Neuronal stem cell (in vitro differentiated cells): Measurements from ENCODE around the gene SHMT1.
"Not testable (repeated sequence)": the region's sequence is repeated elsewhere in the genome, so short reads cannot be mapped to it uniquely, and the experiment has no call there.

Source experiments
- DNase-seq: peaks from one replicate; pipeline ENCODE4 v3.0.0-alpha.2; 2013; ENCODE audit warnings: low spot score
- H2AFZ ChIP-seq: one replicate; pipeline ENCODE4 v1.6.1; 2013; ENCODE audit warnings: mild to moderate bottlenecking, low read length, inconsistent platforms
- H2AK5ac ChIP-seq: 2 replicates; pipeline ENCODE4 v1.6.1; 2013; ENCODE audit warnings: low read depth, mild to moderate bottlenecking, inconsistent platforms, low read length, moderate library complexity, mixed read lengths
- H2BK120ac ChIP-seq: 2 replicates; pipeline ENCODE4 v1.6.1; 2013; ENCODE audit warnings: low read depth, mild to moderate bottlenecking, inconsistent platforms, low read length, moderate library complexity, mixed read lengths
- H2BK12ac ChIP-seq: one replicate; pipeline ENCODE4 v1.6.1; 2013; ENCODE audit warnings: low read length, inconsistent platforms
- H2BK15ac ChIP-seq: 2 replicates; pipeline ENCODE4 v1.6.1; 2013; ENCODE audit warnings: mild to moderate bottlenecking, low read length, inconsistent platforms, mixed read lengths
- H2BK5ac ChIP-seq: one replicate; pipeline ENCODE4 v1.6.1; 2013; ENCODE audit warnings: inconsistent platforms, mild to moderate bottlenecking, low read length, moderate library complexity
- H3K14ac ChIP-seq: one replicate; pipeline ENCODE4 v1.6.1; 2013; ENCODE audit warnings: low read length, inconsistent platforms
- H3K18ac ChIP-seq: 2 replicates; pipeline ENCODE4 v1.6.1; 2013; ENCODE audit warnings: low read length, inconsistent platforms
- H3K23ac ChIP-seq: 2 replicates; pipeline ENCODE4 v1.6.1; 2013; ENCODE audit warnings: low read depth, mild to moderate bottlenecking, mixed read lengths, low read length, inconsistent platforms; ENCODE audit not compliant: poor library complexity
- H3K27ac ChIP-seq: replicated peaks from 3 replicates; pipeline ENCODE4 v1.5.1; 2013; ENCODE audit warnings: low read length, inconsistent platforms
- H3K27me3 ChIP-seq, 3 experiments: 2 replicates each; pipeline ENCODE4 v1.6.1; 2013; ENCODE audit warnings: low read length in 3 of 3, mild to moderate bottlenecking in 2 of 3, inconsistent platforms in 1 of 3, low read depth in 1 of 3, mixed read lengths in 1 of 3, moderate library complexity in 1 of 3; ENCODE audit not compliant: control insufficient read depth in 3 of 3, insufficient read depth in 3 of 3
- H3K36me3 ChIP-seq, 2 donors: replicated peaks in 1 of 2; 2 replicates each; pipeline ENCODE4 v1.6.1; 2013; ENCODE audit warnings: low read length in 2 of 2; ENCODE audit not compliant: control insufficient read depth in 2 of 2, insufficient read depth in 2 of 2
- H3K4ac ChIP-seq: 2 replicates; pipeline ENCODE4 v1.6.1; 2013; ENCODE audit warnings: inconsistent platforms, mild to moderate bottlenecking, low read length, moderate library complexity
- H3K4me1 ChIP-seq, 2 donors: 1 replicate in 1 of 2; 2 replicates in 1 of 2; pipeline ENCODE4 v1.6.1; 2013; ENCODE audit warnings: low read length in 2 of 2, low read depth in 1 of 2; ENCODE audit not compliant: control insufficient read depth in 2 of 2, insufficient read depth in 1 of 2
- H3K4me2 ChIP-seq: one replicate; pipeline ENCODE4 v1.6.1; 2013; ENCODE audit warnings: mild to moderate bottlenecking, low read length, inconsistent platforms; ENCODE audit not compliant: insufficient read depth, poor library complexity, severe bottlenecking
- H3K4me3 ChIP-seq, 2 donors: 2 replicates each; pipeline ENCODE4 v1.5.1; 2013; ENCODE audit warnings: low read length in 2 of 2, mild to moderate bottlenecking in 2 of 2, inconsistent platforms in 1 of 2, moderate library complexity in 1 of 2
- H3K79me1 ChIP-seq: one replicate; pipeline ENCODE4 v1.6.1; 2013; ENCODE audit warnings: low read depth, mild to moderate bottlenecking, inconsistent platforms, low read length, moderate library complexity
- H3K9ac ChIP-seq: one replicate; pipeline ENCODE4 v1.6.1; 2013; ENCODE audit warnings: mild to moderate bottlenecking, low read depth, low read length, inconsistent platforms; ENCODE audit not compliant: poor library complexity
- H3K9me3 ChIP-seq, 2 donors: replicated peaks in 1 of 2; 2 replicates each; pipeline versions ENCODE3 to v1.6.1; 2013; ENCODE audit warnings: low read length in 2 of 2, mild to moderate bottlenecking in 2 of 2, inconsistent platforms in 1 of 2, low read depth in 1 of 2, mixed read lengths in 1 of 2, moderate library complexity in 1 of 2; ENCODE audit not compliant: control insufficient read depth in 2 of 2, insufficient read depth in 1 of 2
- H4K8ac ChIP-seq: one replicate; pipeline ENCODE4 v1.6.1; 2013; ENCODE audit warnings: low read depth, mild to moderate bottlenecking, inconsistent platforms, low read length, moderate library complexity
- H4K91ac ChIP-seq: one replicate; pipeline ENCODE4 v1.6.1; 2013; ENCODE audit warnings: low read length, low read depth, mild to moderate bottlenecking, inconsistent platforms; ENCODE audit not compliant: poor library complexity
- WGBS, 2 donors: extraction: QIAGEN DNeasy Blood & Tissue Kit; methylation state at CpG; one replicate each; pipeline ENCODE4 v1.1.7; 2013; ENCODE audit warnings: missing lambda C conversion rate in 2 of 2, mixed read lengths in 1 of 2; ENCODE audit not compliant: insufficient read length in 2 of 2, insufficient replicate concordance in 1 of 2; ENCODE audit errors: extremely low coverage in 2 of 2; 5-methylcytosine and 5-hydroxymethylcytosine counted together

The SHMT1 gene

DNA sequence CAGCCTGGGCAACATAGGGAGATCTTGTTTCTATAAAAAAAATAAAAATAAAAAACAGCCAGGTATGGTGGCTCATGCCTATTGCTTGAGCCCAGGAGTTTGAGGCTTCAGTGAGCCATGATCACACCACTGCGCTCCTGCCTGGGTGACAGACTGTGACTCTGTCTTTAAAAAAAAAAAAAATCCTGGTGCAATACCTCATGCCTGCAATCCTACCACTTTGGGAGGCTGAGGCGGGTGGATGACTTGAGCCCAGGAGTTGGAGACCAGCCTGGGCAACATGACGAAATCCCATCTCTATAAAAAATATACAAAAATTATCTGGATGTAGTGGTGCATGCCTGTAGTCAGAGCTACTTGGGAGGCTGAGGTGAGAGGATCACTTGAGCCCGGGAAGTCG lies 15.3 kb upstream of the SHMT1 start:
- H3K14ac ChIP-seq, H2BK15ac ChIP-seq, H2AK5ac ChIP-seq, H4K8ac ChIP-seq, H3K36me3 ChIP-seq, H3K4me3 ChIP-seq, DNase-seq, H2BK120ac ChIP-seq, H2BK12ac ChIP-seq, H3K9ac ChIP-seq, H3K79me1 ChIP-seq, H3K4me1 ChIP-seq, H2AFZ ChIP-seq, H3K23ac ChIP-seq, H3K27ac ChIP-seq, H4K91ac ChIP-seq, H3K18ac ChIP-seq, H3K4ac ChIP-seq, H3K27me3 ChIP-seq, H3K9me3 ChIP-seq, H2BK5ac ChIP-seq, H3K4me2 ChIP-seq: not testable (repeated sequence)
- WGBS, 2 donors = no CpG with 5 or more reads among the region's 5 CpGs

DNA sequence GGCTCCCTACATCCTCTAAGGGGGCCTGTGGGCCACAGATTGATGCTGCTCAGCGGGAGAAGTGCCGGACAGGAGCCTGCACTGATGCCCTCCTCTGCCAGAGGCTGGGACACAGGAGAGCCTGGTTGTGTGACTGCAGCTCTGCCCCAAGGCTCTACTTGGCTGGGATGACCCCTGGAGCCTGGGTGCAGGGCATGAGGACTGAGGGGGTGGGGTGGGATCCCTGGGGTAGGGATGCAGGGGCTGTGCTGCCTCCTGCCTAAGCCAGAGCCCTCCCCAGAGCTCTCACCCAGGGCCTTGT lies 14.8 kb upstream of the SHMT1 start:
- Histone ChIP-seq H3K27me3 (peaks cover 0 to 7% (median 0%) of the 10 kb centered on the region in 3 experiments), H2AFZ (no peak overlapping the region), H2BK15ac (no peak overlapping the region), H3K4ac (no peak overlapping the region), H4K91ac (no peak overlapping the region), H3K4me2 (no peak overlapping the region), H3K14ac (no peak overlapping the region), H4K8ac (no peak overlapping the region), H3K36me3 (no peaks in the 10 kb centered on the region), H3K18ac (no peak overlapping the region), H2BK120ac (no peak overlapping the region), H3K9ac (no peak overlapping the region), H3K4me3 (no peak overlapping the region), H3K27ac (no peak overlapping the region), H3K23ac (no peak overlapping the region), H2BK12ac (no peak overlapping the region), H3K4me1 (peaks cover 0 to 2% of the 10 kb centered on the region in 2 donors), H3K9me3 (no peaks in the 10 kb centered on the region), H2BK5ac (no peak overlapping the region), H3K79me1 (no peaks in the 10 kb centered on the region), H2AK5ac (no peak overlapping the region)
- WGBS, 2 donors = no CpG with 5 or more reads among the region's 2 CpGs
- DNase-seq = no peak

DNA sequence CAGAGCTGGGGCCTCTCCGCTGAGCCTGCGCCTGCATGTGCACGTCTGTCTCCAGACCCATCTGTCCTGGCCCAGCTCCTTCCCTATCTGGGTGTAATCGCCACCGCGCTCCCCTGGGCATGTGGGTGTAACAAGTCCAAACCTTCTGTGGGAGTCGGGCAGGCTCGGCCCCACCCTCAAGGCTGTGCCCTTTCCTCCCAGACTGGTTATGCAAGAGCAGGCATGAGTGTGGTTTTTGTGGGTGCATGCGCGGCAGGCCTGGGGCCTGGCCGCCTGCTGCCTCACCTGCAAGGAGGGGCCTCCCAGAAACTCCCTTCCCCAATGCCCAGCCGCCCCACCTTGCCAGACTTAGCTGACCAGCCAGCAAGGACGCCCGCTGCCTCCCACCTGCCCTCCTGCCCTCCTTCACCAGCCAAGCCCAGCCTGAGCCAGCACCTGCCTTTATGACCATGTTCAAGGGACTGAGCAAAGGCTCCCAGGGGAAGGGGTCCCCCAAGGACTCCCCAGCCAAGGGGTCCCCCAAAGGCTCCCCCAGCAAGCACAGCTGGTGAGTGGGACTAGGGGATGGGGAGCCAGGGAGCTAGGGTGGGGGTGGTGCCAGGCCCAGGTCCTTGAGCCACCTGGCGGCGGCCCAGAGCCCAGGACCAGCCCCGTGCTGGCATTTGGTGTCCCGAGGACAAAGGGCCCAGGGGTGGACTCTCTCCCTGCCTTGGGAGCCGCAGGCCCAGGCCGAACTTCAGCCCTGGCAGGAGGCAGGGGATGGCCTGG lies 14.3 kb upstream of the SHMT1 start, which contains the start of gene EVPLL:
EVPLL (plus strand) TSS at position 342 of the 768 bp plus-strand sequence. CDS start 3,160 bp downstream, outside the sequence.
- Histone ChIP-seq H2AFZ (no peak within 1 kb of the TSS), H3K18ac (peak within 1 kb of the TSS; percentile 57), H2BK12ac (peak within 1 kb of the TSS; percentile 73), H4K8ac (peak within 1 kb of the TSS; percentile 43), H3K4ac (no peak within 1 kb of the TSS), H3K27me3 (peaks cover 0 to 7% (median 0%) of the 10 kb centered on the region in 3 experiments), H3K23ac (peak within 1 kb of the TSS; percentile 93), H3K36me3 (no peaks in the 10 kb centered on the region), H2BK5ac (no peak within 1 kb of the TSS), H4K91ac (no peak within 1 kb of the TSS), H3K14ac (no peak within 1 kb of the TSS), H3K27ac (no peak within 1 kb of the TSS), H2AK5ac (no peak within 1 kb of the TSS), H2BK15ac (no peak within 1 kb of the TSS), H3K4me1 (peaks cover 0 to 2% of the 10 kb centered on the region in 2 donors), H3K9ac (peak within 1 kb of the TSS; percentile 84), H3K4me2 (no peak within 1 kb of the TSS), H2BK120ac (no peak within 1 kb of the TSS), H3K9me3 (no peaks in the 10 kb centered on the region), H3K4me3 (no peak within 1 kb of the TSS), H3K79me1 (no peaks in the 10 kb centered on the region)
- WGBS, 2 donors = no CpG with 5 or more reads among the region's 20 CpGs
- no peak for DNase-seq

DNA sequence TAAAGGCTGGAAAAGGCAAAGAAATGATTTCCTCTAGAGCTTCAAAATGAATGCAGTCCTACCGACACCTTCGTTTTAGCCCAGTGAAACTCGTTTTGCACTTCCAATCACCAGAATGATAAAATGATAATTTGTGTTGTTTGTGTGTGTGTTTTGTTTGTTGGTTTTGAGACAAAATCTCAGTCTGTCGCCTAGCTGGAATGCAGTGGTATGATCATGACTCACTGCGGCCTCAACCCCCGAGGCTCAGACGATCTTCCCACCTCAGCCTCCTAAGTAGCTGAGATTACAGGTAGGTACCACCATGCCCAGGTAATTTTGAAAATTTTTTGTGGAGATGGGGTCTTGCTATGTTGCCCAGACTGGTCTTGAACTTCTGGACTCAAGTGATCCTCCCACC lies 10.9 kb upstream of the SHMT1 start:
- H2BK120ac ChIP-seq = no peak overlapping the region
- no peak overlapping the region for H3K4me2 ChIP-seq
- H3K14ac ChIP-seq = no peak overlapping the region
- no peak overlapping the region for H3K4ac ChIP-seq
- no peak overlapping the region for H3K27ac ChIP-seq
- no peak overlapping the region for H2BK15ac ChIP-seq
- H3K36me3 ChIP-seq = no peaks in the 10 kb centered on the region
- WGBS, 2 donors = no CpG with 5 or more reads among the region's 7 CpGs
- H2BK5ac ChIP-seq = no peak overlapping the region
- no peaks in the 10 kb centered on the region for H3K79me1 ChIP-seq
- H3K9me3 ChIP-seq = no peaks in the 10 kb centered on the region
- no peak overlapping the region for H2AFZ ChIP-seq
- no peak overlapping the region for H3K4me3 ChIP-seq
- H3K18ac ChIP-seq = no peak overlapping the region
- peaks cover 0 to 4% (median 0%) of the 10 kb centered on the region in 3 experiments for H3K27me3 ChIP-seq
- H2BK12ac ChIP-seq = no peak overlapping the region
- no peak overlapping the region for H2AK5ac ChIP-seq
- no peak overlapping the region for H4K91ac ChIP-seq
- DNase-seq = no peak
- H4K8ac ChIP-seq = no peak overlapping the region
- H3K4me1 ChIP-seq = no peaks in the 10 kb centered on the region
- no peak overlapping the region for H3K9ac ChIP-seq
- H3K23ac ChIP-seq = no peak overlapping the region
